DLD1 (cell line): ENCODE data around the gene DNAJC4.

Experiments used
- in situ Hi-C: cut with HindIII; loops from 2 replicates; pipeline ENCODE4 v1.10.0; 2017; ENCODE audit warnings: low sequenced_read_pairs

DNAJC4 gene, protein sequence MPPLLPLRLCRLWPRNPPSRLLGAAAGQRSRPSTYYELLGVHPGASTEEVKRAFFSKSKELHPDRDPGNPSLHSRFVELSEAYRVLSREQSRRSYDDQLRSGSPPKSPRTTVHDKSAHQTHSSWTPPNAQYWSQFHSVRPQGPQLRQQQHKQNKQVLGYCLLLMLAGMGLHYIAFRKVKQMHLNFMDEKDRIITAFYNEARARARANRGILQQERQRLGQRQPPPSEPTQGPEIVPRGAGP

DNA sequence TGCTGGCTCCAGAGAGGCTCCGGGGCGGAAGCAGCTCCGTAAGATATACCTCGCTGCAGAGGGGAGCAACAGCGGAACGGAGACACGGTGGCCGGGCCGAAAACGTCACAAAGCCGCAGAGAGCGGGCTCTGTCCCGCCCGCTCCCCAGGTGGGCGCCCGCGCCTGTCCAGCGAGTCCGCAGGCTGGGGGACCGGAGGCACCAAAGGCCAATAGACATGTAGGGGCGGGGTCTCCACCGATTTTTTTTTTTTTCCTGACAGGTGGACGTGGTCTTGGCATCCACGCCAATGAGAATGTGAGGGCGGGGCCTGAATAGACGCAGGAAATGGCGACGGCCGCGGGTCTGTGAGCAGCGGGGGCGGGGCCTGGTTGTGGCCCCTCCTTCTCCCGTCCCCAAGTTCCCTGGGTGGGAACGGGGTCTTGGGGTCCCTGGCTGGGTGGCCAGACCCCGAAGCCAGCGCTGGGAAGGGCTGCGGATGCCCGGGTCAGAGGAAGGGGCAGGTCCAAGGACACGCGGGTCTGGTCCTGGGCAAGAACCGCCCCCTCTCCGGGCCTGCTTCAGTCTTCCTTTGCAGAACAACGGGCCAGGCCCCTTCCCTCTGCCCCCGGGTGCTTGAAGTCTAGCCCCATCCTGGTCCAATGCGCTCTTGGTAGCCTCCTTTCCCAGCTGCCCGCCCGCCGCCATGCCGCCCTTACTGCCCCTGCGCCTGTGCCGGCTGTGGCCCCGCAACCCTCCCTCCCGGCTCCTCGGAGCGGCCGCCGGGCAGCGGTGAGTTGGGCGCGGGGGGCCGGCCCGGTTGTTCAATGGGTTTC is at the start of gene DNAJC4:
Gene DNAJC4 (plus strand): TSS at position 378 of the 814 bp plus-strand sequence. CDS start 307 bp downstream, at position 685.
- in situ Hi-C loops, result no loop called here

DNA sequence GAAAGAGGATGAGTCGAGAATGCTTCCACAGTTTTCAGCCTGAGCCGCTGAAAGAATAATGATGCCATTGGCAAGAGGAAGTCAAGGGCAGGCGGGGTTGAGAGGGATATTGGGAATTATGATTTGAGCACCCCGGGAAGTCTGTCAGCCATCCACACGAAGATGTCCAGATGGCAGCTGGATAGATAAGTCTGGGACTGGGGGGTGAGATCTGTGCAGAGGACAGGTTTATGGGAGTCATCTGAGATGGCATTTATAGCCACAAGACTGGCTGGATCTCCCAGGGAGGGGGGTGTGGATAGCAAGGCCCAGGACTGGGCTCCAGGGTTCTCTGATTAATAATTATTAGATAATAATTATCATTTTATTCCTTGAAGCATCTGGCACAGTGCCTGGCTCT is 49.5 kb upstream of the DNAJC4 start:
- in situ Hi-C loops, result no loop called here

DNA sequence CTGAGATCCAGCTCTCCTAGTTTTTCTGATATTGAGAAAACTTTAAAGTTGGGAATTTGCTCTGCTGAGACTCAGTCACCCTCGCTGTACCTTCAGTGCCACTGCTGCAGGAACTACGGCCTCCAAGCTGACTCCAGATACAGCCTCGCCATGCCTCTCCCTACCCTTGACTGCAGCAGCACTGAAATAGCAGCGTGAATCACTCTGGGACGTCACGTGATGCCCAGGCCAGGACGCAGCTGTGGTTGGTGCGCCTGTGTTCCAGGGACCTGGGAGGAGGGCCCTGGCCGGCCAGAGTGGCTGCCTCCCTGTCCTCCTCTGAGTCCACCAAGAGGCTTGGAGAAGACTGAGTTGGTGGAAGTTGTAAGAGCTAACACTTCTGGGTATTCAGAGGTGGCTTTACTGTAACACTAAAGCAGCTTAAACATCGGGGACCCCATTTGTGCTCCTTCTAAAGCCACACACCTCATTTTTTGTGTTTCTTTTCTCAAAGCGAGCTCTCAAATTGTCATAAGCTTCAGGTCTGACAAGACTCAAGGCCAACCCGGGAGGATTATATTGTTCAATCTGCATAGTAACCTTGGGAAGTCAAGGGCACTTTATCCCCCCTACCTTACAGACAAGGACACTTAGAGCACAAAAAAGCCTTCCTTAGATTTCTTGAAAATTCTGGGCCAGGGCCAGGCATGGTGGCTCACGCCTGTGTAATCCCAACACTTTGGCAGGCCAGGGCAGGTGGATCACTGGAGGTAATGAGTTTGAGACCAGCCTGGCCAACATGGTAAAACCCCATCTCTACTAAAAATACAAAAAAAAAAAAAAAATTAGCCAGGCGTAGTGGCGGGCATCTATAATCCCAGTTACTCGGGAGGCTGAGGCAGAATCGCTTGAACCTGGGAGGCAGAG is 48.6 kb upstream of the DNAJC4 start:
- in situ Hi-C loops, result no loop called here

DNA sequence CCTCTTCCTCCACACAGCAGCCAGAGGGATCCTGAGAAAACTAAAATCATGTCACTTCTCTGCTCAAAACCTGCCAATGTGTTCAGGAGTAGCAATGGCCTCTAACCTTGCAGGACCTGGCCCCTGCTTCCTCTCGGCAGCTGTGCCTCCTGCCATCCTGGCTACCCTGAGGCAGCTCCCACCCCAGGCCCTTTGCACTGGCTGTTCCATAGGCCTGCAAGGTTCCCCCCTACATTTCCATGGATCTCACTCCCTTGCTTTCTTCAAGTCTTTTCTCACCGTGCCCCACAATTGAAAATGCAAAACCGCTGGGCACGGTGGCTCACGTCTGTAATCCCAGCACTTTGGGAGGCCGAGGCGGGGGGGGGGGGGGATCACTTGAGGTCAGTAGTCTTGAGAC is 46.5 kb upstream of the DNAJC4 start:
- in situ Hi-C loops, result no loop called here

DNA sequence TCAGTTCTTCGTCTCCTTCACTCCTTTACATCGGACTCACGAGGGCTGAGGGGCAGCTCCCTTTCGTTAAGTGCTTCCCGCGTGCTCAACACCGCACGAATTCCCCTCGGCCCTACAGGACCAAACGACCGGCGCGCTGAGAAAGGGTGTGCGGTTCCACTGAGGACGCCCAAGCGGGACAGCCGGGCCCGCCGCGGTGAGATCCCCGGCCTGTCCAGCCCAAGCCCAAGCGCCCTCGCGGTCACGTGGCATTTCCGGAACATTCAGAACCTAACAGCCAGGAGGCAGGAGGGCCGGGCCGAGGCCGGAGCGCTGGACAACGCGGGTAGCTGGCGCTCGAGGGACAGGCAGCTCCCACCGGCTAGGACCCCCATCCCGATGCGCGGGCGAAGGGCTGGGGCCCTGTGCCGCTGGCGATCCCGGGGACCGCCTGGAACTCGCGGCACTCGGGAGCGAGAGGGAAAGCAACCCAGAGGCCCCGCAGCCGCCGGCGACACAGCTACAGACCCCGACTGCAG is 45.1 kb upstream of the DNAJC4 start:
- in situ Hi-C loops, result no loop called here

DNA sequence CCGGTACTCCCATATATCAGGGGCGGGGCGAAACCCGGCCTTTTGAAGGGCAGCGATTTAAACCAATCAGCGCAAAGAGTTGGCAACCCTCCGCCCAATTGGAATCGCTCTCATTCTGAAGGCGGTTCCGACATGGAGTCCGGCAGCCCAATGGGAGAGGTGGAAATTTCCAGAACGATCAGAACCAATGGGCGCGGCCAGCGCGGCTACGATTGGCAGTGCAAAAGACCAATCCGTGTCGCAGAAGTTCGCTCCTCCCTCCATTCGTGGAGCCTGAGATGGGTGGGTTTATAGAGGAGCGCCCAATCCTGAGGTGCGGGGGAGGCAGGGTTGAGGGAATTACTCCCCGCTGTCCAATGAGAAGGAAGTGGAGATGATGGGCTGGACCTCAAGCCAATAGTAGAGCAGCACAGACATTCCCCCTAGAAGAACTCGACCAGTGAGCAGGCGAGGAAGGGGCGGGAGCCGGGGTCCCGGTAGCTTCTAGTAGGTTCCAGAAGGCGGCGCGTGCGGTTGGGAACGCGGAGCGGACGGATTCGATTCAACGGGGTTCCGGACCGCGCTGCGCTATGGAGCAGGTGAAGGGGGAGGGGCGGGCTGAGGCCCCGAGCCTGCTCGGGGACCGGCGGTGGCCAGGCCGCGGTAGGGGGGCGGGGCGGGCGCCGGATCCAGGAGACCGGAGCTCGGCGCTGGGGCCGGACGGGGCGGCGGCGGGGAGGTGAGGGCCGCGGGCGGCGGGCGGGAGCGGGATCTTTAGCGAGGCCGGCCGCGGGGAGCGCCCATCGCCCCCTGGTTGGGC is 44.5 kb upstream of the DNAJC4 start, which contains the start of gene STIP1:
Gene STIP1 (plus strand): TSS at position 479 of the 799 bp plus-strand sequence. CDS start 91 bp downstream, at position 570.
- in situ Hi-C loops, result no loop called here

DNA sequence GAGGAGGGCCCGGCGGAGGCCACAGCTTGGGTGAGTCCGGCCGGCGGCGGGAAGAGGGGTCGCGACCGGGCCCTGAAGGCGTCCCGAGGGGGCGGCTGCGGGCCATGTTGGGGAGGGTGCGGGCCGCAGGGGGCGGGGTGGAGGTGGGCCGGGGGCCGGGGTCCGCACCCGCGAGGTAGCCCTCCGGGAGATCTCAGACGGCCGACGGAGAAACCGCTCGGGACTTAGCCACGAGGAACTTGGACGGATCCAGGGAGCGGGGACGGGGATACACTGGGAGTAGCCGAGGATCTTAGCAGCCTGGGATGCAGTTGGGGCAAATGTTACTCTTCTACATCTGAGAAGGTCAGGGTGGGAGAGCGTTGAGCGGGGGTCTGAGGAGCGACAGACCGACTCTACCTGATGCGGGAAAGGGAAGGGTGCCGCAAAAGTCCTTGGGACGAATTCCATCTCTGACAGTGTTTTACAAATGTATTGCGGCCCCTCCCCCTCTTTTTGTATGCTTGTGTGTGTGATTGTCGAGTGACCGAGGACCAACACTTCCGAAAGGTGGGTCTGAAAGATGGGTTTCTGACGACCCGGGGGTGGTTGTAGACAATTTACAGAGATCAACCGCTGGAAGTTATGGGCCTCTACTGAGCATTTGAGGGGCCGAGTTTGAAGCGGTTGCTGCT is 43.7 kb upstream of the DNAJC4 start:
- in situ Hi-C loops, result no loop called here

DNA sequence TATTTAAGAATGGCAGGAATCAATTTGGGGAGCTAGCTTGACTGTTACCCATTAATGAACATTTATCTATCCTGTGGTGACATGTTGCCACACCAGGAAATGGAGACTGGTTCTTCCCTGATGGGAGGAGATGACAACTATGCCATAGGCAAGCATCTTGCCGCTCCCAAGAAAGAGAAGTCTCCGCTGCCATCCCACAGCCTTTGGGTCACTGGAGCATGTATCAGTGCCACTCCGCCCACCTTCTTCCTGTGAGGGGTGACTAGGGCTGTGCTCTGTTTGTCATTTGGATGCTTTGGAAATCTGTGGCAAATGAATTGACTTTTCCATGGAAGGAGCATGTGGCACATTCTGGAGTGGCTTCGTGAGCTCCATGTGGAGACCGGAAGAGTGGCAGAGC is 37.9 kb upstream of the DNAJC4 start:
- in situ Hi-C loops, result no loop called here

DNA sequence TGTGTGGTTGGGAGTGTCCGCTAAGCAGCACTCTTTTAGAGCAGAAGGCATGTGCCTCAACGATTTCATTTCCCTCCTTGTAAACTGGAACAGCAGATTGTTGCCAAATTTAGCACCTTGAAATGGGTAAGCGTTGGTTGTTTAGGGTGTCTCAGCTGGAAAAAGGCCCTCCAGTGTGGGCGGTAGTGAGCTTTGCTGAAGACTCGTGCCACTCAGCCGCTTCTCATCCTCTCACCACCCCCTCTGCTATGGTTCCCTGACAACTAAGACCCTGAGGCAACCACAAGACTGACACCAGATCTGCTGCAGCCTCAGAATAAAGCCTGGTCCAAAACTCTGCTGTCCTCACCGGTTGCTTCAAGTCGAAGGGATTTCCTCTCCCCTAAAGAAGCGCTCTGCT is 33.7 kb upstream of the DNAJC4 start:
- in situ Hi-C loops, result no loop called here

DNA sequence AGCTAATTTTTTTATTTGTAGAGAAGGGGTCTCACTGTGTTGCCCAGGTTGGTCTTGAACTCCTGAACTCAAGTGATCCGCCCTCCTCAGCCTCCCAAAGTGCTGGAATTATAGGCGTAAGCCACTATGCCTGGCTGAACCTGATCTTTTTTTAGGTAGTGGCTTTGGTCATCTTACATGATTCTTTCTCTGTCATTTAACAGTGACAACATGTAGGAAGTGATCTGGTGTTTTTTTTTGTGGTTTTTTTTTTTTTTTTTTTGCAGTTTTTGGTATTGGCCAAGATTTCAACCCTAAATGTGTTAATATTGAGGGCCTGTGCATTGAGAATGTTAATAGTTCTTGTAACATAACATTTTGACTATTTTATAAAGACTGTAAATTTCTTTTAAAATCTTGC is 31.8 kb upstream of the DNAJC4 start:
- in situ Hi-C loops, result no loop called here

DNA sequence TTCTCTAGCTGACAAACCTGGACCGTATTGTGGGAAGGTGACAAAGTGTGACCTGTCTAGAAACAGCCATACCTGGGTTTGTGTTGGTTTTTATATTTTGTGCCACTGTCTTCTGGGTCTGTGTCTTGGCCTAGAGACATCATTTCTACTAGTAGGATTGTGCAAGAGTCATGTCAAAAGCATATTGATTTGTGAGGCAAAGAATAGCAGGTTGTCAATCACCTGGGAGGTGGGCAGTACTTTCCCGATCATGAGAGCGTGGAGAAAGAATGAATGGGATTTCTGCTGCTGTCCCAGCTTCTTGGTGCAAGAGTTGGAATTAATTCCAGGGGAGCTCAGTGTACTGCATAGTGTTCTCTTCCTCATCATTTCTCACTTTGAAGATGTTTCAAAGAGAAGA is 28.8 kb upstream of the DNAJC4 start:
- in situ Hi-C loops, result no loop called here

DNA sequence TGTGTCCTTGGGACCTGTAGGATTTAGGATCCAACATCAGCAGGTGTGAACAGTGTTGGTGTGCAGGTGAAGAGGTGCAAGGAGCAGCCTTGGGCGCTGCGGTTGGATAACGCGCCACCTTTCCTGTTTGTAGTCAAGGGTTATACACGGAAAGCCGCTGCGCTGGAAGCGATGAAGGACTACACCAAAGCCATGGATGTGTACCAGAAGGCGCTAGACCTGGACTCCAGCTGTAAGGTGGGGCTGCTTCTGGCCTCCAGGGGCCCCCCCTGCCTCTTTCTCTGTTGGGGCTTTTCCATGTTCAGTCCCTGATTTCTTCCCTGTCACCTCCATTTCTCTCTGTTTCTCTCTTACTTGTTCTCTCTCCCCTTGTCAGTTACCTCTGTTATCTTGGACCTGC is 27.4 kb upstream of the DNAJC4 start:
- in situ Hi-C loops, result no loop called here

DNA sequence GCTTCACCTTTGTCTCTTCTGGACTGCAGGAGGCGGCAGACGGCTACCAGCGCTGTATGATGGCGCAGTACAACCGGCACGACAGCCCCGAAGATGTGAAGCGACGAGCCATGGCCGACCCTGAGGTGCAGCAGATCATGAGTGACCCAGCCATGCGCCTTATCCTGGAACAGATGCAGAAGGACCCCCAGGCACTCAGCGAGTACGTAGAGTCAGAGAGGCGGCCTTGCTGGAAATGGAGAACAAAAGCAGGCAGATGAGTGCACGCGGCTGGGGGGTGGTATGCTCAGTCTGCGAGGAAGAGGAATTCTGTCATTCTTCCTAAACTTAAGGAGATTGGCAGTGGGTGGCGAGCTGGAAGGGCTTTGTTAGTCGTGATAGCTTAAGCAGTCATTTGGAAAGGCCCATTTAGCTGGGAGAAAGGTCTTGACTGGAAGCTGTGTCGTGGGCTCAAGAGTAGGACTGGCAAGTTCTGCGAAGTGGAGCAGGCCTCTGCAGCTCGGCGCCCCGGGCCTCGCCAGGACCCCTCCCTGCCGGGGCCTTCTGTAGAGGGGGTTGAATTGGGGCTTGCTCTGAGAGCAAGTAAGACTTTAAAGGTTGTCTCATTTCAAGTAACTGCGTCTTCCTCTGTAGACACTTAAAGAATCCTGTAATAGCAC is 26.8 kb upstream of the DNAJC4 start:
- in situ Hi-C loops, result no loop called here

DNA sequence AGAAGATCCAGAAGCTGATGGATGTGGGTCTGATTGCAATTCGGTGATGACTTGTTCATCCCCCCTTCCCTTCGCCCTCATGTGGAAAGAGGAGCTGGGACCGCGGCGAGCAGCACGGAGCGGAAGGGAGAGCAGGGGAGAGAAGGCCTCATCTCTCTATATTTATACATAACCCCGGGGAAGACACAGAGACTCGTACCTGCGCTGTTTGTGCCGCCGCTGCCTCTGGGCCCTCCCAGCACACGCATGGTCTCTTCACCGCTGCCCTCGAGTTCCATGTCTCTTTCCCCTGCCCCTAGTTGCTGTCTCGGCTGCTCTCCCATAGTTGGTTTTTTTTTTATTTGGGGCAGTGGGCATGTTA is 26.3 kb upstream of the DNAJC4 start:
- in situ Hi-C loops, result no loop called here

DNA sequence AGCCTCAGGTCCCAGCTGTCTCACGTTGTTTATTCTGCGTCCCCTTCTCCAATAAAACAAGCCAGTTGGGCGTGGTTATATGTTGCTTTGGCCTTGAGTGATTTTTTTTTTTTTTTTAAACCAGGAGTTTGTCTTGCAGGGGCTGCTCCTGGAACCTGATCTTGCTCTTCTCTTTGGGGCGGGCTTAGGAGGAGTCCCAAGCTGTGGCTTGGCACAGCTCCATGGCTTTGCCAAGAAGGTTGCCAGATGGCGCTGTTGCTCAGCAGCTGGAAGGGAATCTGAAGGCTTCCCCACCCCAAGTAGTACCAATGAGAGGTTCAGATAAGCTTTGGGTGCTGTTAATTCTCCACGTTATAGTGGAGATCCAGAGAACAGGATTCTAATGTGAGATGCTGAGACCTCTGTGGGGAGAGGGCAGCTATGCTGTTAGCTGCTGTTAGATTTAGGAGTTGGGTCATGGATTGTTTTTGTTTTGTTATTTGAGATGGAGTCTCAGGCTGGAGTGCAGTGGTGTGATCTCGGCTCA is 25.8 kb upstream of the DNAJC4 start:
- in situ Hi-C loops, result no loop called here

DNA sequence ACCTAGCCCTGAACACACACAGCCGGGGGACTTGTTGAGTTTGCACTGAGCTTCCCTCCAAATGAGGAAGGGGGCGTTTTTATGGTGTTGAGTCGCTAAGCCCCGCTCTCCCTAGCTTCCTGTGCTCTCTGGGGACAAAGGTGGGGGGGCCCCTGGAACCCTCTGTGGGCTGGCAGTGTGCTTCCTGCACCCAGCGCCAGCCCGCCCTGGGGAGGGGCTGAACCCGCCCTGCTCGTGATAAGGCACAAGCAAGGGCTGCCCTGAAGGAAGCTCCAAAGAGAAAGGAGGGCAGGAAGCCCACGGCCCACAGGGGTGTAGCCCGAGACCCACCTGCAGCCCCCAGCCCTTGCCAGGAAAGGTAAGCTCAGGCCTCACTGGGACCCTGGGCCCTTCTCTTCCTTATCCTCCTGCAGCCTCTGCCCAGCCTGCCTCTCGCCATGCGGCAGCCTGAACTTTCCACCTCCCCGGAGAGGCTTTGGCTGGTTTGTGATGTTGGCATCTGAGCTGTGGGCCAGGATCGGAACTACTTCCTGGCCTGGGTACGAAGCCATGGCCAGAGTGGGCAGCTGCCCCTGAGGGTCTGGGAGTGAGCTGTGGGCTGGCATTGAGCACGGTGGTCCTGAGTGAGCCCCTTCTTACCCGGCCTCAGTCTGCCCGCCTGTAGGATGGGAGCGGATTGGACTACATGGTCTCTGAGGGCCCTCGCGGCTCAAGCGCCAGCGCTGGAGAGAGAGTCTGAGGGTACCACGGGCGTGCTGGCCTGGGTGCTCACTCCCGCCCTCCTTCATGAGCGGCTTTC is 23.7 kb upstream of the DNAJC4 start, which contains the start of gene FERMT3:
Gene FERMT3 (plus strand): TSS at position 265 of the 799 bp plus-strand sequence. CDS start 644 bp downstream, outside the sequence.
- in situ Hi-C loops, result no loop called here

DNA sequence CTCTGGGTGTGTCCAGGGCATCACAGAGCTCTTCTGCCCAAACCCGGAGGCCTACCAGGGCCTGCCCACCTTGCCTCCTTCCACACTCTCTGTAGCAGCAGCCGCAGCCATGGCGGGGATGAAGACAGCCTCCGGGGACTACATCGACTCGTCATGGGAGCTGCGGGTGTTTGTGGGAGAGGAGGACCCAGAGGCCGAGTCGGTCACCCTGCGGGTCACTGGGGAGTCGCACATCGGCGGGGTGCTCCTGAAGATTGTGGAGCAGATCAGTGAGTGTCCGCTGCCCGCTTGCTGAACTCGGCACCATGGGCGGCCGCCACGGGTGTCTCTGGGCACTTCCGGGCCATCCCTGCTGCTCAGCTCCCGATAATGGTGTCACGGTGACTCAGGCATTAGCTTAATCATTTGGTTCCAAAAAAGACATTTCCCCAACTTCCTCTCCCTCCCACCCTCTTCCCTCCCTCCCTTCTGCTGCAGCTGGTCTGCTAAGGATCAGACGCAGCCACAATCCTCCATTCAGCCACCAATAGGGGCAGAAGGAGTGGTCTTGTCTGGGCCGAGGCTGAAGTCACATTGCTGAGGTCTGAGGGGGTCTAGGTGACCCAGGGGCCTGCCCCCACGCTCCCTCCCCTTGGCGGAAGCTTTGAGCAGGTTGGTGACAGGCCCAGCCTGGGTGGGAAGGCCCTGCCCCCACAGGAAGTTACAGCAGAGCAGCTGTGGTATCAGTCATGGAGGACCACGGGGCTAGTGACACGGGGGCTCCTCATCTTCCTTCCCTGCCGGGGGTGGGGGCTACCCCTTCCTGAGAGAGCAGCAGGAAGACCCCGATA is 22.9 kb upstream of the DNAJC4 start:
- in situ Hi-C loops, result no loop called here
